CD4-positive, alpha-beta T cell treated with Interleukin-15 for 4 hours (primary cell): ENCODE data around the gene THOP1.
"Not testable (repeated sequence)": the region's sequence is repeated elsewhere in the genome, so short reads cannot be mapped to it uniquely, and the experiment has no call there.

ENCODE experiments used
- DNase-seq: peaks from one replicate; pipeline ENCODE4 v3.0.0-alpha.2; 2020; ENCODE audit warnings: low spot score

THOP1 gene

GRCh38 chr19:2817237-2817829, 32.0 kb downstream of the THOP1 start:
- not testable (repeated sequence) for DNase-seq

DNA sequence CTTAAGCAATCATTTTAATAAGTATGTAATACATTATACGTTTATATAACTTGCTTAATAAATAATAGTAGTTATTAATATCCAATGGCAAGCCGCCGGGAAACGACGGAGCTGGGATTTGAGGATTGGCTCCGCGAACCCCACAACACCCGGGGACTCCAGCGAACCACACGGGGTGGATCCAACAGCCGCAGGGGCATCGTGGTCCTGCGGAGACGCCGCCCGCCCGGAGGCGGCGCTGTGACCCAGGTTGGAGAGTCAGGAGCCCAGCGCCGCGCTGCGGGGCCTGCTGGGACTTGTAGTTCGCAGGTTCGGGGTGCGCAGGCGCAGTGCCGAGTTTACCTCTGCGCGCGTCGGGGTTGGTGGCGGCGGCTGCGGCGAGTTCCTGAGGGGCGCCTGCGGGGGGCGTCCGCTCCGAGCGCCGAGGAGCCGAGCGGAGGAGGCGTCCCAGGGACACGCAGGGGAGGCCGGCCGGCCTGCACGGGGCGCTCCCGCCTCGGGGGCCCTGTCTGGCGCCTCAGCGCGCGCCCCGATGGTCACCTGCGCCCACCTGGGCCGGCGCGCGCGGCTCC, 34.3 kb downstream of the THOP1 start, which contains the start of gene ZNF554:
TSS of gene ZNF554 (plus strand) at position 329 of the 572 bp plus-strand sequence. CDS start at position 533, 204 bp downstream.
- peak; percentile 97 for DNase-seq

GRCh38 chr19:2820112-2820702, 34.9 kb downstream of the THOP1 start:
- DNase-seq, result no peak

DNA sequence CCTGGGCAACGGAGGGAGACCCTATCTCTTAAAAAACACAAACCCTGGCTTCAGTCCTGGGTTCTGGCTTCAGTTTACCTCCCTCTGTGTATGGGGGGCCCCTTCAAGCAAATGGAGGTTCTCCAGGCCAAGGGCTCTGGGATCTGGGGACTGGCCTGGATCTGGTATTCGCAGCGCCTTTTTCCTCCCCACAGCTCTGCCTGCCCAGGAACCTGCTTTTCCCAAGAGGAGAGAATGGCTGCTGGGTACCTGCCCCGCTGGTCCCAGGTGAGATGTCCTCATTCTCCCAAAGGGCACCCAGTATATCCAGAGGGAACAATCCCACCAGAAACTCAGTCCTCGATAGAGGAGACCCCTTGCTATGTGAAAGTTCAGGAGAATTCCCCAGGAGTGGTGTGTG, 37.5 kb downstream of the THOP1 start:
- no peak for DNase-seq

DNA sequence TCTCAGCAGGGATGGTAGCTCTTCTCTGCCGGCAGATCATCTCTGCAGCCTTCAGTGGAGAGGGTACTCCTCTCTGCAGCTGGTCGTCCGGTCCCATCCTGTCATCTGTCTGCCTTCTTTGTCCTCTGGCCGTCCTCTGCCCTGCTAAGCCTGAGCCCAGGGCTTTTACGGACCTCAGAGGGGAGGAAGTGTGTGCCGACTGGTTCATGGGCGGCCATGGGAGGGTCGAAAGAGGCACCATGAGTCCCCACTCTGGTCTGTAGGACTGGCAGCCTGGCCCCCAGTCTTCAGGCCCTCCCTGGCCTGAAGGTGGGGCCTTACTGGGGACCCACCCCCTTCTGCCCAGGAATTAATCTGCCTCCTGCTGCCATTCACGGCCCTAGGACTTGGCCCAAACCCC, 38.3 kb downstream of the THOP1 start:
- no peak for DNase-seq

DNA sequence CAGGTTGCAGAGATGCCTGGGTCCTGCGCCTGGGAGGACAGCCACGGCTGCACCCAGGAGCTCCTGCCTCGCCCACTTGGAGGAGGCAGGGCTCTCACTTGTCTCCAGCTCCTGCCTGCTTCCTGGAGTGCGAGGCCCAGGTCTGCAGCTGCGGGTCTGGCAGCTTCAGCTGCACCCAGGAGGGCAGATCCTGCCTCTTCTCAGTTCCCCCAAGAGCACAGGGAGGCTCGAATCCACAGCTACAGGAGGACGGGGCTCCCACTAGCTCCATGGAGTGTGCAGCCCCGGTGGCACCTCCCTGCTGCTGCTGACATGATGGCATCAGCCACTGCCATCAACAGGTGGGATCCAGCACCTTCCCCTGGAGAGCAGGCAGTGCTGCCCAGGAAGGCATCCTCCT, 38.8 kb downstream of the THOP1 start:
- DNase-seq, result no peak

GRCh38 chr19:2827022-2827421, 41.7 kb downstream of the THOP1 start:
- DNase-seq, result no peak

DNA sequence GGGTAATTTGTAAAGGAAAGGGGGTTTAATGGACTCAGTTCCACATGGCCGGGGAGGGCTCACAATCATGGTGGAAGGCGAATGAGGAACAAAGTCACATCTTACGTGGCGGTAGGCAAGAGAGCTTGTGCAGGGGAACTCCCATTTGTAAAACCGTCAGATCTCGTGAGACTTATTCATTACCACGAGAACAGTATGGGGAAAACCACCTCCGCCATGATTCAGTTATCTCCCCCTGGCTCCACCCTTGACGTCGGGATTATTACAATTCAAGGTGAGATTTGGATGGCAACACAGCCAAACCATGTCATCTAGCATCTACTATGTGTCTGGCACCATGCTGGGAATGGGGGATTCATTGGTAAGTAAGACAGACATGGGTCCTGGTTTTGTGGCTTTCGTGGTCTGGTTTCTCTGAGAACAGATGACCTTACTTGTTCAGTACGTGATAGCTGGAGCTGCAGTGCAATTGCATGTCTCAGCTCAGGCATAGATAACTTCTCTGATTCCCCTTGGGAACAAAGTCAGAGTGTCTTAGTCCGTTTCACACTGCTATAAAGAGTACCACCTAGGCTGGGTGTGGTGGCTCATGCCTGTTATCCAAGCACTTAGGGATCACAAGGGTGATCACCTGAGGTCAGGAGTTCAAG, 42.7 kb downstream of the THOP1 start:
- no peak for DNase-seq

DNA sequence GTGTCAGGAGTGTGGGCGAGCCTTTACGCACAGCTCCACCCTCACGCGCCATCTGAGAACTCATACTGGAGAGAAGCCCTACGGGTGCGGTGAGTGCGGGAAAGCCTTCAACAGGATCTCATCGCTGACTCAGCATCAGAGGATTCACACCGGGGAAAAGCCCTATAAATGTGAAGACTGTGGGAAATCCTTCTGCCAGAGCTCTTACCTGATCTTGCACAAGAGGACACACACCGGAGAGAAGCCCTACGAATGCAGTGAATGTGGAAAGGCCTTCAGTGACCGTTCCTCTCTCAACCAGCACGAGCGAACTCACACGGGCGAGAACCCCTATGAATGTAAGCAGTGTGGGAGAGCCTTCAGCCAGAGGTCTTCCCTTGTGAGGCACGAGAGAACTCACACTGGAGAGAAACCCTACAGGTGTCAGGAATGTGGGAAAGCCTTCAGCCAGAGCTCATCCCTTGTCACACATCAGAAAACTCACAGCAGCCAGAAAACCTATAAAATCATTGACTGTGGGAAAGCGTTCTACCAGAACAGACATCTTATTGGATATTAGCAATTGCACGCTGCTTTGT, 49.1 kb downstream of the THOP1 start:
- no peak for DNase-seq

- DNase-seq, result no peak
Observed at GRCh38 chr19:2837430-2837829, 52.1 kb downstream of the THOP1 start.

GRCh38 chr19:2840794-2841791, 55.8 kb downstream of the THOP1 start, which contains the start of gene ZNF555:
ZNF555 (plus strand) TSS chr19:2841475; CDS start chr19:2841573, 98 bp downstream.
- peak; percentile 99 for DNase-seq

DNA sequence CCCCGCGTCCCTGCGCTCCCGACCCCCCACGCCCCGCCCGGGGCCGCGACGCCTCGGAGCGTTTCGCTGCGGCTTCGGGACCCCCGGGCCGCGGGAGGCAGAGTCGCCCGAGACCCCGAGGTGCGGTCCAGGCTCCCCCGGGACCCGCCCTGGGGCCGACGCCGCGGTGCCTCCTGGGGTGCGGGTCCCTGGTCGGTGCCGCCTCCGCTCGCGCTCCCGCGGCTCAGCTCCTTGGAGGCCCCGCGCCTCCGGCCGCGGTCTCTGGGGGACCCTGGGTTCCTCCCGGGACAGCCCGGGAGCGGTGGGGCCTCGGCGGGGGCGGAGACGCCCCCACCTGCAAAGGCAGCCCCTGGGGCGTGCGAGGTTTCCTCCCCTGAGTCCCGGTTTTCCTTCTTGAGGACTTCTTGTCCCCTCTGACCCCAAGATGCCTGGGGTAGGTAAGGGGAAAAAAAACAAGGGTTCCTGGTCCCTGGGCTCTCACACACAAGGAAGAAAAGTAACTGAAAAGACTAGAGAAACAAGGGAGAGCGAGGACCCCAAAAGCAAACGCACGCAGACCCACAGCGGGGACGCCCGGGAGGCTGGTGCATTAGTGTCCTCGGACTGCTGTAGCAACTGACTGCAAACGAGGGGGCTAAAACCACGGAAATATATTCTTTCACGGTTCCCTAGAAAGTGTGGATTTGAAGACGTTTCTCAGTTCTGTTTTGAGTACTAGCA, 56.7 kb downstream of the THOP1 start:
- no peak for DNase-seq

- DNase-seq, result no peak
Observed at GRCh38 chr19:2845107-2845506, 59.8 kb downstream of the THOP1 start.

- no peak for DNase-seq
Observed at GRCh38 chr19:2846180-2846894, 61.0 kb downstream of the THOP1 start.

DNA sequence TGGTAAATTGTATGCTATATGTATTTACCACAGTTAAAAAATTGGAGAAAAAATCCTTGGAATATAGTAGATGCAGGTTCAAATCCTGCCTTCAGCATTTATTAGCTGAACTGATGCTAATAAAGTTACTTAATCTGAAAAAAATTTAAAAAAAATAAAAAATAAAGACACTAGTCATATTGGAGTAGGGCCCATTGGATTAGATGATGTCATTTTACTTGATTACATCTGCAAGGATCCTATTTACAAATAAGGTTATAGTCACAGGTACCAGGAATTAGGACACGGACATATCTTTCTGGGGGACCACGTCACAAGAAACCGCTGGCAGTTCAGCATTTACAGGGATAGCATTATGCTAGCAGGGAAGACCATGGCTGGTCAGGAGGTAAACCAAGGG, 62.2 kb downstream of the THOP1 start:
- DNase-seq, result no peak

GRCh38 chr19:2848616-2849015, 63.3 kb downstream of the THOP1 start:
- no peak for DNase-seq

- DNase-seq, result peak; percentile 9
Observed at GRCh38 chr19:2850256-2850925, 65.1 kb downstream of the THOP1 start.

DNA sequence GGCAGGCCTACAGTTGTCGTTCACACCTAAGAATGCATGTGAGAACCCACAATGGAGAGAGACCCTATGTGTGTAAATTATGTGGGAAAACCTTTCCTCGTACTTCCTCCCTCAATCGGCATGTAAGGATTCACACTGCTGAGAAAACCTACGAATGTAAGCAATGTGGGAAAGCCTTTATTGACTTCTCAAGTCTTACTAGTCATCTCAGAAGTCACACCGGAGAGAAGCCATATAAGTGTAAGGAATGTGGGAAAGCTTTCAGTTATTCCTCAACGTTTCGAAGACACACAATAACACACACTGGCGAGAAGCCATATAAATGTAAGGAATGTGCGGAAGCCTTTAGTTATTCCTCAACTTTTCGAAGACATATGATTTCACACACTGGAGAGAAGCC, 67.3 kb downstream of the THOP1 start:
- DNase-seq, result no peak

DNA sequence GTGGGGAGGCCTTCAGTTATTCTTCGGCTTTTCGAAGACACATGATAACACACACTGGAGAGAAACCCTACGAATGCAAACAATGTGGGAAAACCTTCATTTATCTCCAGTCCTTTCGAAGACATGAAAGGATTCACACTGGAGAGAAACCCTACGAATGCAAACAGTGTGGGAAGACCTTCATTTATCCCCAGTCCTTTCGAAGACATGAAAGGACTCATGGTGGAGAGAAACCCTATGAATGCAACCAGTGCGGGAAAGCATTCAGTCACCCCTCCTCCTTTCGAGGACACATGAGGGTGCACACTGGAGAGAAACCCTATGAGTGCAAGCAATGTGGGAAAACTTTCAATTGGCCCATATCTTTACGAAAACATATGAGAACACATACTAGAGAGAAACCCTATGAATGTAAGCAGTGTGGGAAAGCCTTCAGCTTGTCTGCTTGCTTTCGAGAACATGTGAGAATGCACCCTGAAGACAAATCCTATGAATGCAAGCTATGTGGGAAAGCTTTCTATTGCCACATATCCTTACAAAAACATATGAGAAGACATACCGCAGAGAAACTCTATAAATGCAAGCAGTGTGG, 67.8 kb downstream of the THOP1 start:
- no peak for DNase-seq
